Measurements from ENCODE around the gene PRSS36. TPM values are rescaled to one million over a fixed set of nuclear protein-coding genes. Genes with fewer than 3 reads are reported as not detected.
"Not testable (repeated sequence)": the region's sequence is repeated elsewhere in the genome, so short reads cannot be mapped to it uniquely, and the experiment has no call there.

Gene PRSS36
- total RNA-seq, 1 donor from 2014 or later = 2.0 TPM

DNA sequence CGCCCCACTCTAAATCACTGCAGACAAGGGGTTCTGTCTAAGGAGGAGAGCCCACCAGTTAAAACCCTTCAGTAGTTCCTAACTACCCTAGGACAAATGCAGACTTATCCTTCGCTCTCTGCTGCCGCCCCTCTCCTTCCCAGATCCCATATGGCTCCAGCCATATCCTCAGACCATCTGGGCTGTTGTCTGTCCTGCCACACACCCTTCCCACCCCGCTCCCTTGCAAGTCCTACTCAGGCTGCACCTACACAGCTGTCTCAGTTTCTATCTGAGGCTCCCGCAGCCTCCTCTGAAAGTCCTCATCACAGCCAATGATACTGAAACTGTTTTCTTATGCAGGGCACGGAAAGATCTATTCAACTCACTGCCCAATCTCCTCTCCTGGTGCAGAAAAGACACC is 42.4 kb downstream of the PRSS36 start:
- Mint-ChIP-seq H3K4me1 (ENCODE audit: unreplicated experiment) (peaks cover 10% of the 10 kb centered on the region), H3K9me3 (no peaks in the 10 kb centered on the region), H3K36me3 (peaks cover 6% of the 10 kb centered on the region), H3K27me3 (no peaks in the 10 kb centered on the region), H3K4me3 (peak overlapping the region; percentile 84), H3K27ac (peak overlapping the region; percentile 63)
- TF ChIP-seq, protein P1, sequence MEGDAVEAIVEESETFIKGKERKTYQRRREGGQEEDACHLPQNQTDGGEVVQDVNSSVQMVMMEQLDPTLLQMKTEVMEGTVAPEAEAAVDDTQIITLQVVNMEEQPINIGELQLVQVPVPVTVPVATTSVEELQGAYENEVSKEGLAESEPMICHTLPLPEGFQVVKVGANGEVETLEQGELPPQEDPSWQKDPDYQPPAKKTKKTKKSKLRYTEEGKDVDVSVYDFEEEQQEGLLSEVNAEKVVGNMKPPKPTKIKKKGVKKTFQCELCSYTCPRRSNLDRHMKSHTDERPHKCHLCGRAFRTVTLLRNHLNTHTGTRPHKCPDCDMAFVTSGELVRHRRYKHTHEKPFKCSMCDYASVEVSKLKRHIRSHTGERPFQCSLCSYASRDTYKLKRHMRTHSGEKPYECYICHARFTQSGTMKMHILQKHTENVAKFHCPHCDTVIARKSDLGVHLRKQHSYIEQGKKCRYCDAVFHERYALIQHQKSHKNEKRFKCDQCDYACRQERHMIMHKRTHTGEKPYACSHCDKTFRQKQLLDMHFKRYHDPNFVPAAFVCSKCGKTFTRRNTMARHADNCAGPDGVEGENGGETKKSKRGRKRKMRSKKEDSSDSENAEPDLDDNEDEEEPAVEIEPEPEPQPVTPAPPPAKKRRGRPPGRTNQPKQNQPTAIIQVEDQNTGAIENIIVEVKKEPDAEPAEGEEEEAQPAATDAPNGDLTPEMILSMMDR (conservative IDR thresholded peaks at IDR 0.05) = no peak
- no peak for DNase-seq (ENCODE audit: extremely low spot score, unreplicated experiment)

DNA sequence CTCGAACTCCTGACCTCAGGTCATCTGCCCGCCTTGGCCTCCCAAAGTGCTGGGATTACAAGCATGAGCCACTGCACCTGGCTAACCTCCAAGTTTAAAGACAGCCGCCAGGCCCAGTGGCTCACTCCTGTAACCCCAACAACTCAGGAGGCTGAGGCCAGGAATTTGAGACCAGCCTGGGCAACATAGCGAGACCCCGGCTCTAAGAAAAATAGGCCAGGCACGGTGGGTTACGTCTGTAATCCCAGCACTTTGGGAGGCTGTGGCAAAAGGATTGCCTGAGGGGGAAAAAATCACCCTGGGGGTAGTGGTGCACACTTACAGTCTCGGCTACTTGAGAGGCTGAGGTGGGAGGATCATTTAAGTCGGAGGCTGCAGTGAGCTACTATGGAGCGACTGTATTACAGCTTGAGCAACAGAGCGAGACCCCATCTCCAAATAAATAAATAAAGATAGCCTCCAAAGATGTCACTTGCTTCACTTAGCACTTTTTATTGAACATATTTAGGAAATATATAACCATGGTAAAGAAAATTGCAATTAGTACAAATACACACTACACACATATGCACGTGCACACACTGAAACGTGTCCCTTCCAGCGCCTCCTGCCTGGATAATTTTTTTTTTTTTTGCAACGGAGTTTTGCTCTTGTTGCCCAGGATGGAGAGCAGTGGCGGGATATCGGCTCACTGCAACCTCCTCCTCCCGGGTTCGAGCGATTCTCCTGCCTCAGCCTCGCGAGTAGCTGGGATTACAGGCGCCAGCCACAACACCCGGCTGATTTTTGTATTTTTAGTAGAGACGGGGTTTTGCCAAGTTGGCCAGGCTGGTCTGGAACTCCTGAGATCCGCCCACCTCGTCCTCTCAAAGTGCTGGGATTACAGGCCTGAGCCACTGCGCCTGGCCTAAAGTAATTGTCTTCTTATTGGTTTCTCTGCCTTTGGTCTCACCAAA is 43.1 kb downstream of the PRSS36 start:
- Mint-ChIP-seq H3K4me1 (ENCODE audit: unreplicated experiment) (peaks cover 10% of the 10 kb centered on the region), H3K27ac (no peak overlapping the region), H3K27me3 (no peaks in the 10 kb centered on the region), H3K4me3 (peak overlapping the region; percentile 84), H3K9me3 (no peaks in the 10 kb centered on the region), H3K36me3 (peaks cover 4% of the 10 kb centered on the region)
- no peak for DNase-seq (ENCODE audit: extremely low spot score, unreplicated experiment)
- TF ChIP-seq, protein P1 (conservative IDR thresholded peaks at IDR 0.05) = no peak

DNA sequence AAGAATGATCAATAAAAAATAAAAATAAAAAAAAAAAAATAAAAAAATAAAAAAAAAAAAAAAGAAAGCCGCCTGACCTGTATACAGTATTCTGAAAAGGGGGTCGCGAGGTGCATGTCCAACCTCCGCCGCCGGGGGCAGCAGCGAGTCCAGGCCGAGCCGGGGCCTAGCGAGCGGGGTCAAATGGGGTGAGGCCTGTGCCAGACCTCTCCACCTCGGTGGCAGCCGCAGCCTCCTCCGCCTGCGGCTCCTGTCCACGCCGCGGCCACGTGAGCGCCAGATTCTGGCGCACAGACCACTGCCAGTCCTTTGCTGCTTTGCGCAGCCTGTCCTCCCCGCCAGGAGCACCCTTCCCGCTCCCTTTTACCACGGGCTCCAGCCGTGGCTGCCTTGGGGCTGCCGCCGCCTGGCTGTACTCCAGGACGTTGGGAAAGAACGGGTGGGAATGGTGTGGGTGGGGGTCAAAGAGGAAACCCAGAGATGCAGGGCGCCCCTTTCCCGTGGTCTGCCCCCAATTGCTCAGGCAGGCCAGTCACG is 44.1 kb downstream of the PRSS36 start:
- no peaks in the 10 kb centered on the region for H3K27me3 Mint-ChIP-seq
- H3K36me3 Mint-ChIP-seq = peaks cover 4% of the 10 kb centered on the region
- peaks cover 10% of the 10 kb centered on the region for H3K4me1 Mint-ChIP-seq (ENCODE audit: unreplicated experiment)
- TF ChIP-seq, protein P1 (conservative IDR thresholded peaks at IDR 0.05) = peak; percentile 81
- H3K4me3 Mint-ChIP-seq = no peak overlapping the region
- peak overlapping the region; percentile 61 for H3K27ac Mint-ChIP-seq
- no peaks in the 10 kb centered on the region for H3K9me3 Mint-ChIP-seq
- peak; percentile 89 for DNase-seq (ENCODE audit: extremely low spot score, unreplicated experiment)

DNA sequence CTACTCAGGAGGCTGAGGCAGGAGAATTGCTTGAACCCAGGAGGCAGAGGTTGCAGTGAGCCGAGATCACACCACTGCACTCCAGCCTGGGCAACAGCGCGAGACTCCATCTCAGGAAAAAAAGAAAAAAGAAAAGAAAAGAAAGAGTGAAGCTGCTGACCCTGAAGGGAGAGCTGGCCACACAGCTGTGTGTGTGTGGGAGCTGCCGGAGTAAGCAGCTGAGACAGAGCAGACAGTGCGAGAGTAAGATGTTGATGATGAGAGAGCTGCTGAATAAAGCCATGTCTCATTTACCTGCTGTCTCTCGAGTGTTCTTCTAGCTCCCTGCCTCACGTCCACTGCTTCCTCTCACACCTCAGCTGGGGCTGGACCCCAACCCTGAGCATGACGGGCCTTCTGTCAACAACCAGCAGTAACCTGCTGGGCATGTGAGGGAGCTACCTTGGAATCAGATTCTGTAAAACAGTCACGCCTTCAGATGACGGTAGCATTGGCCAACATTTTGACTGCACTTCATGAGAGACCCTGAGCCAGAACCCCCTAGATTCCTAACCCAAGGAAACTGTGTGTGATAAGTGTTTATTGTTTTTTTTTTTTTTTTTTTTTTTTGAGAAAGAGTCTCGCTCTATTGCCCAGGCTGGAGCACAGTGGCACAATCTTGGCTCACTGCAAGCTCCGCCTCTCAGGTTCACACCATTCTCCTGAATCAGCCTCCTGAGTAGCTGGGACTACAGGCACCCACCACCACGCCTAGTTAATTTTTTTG is 48.8 kb downstream of the PRSS36 start:
- H3K4me1 Mint-ChIP-seq (ENCODE audit: unreplicated experiment); H3K36me3 Mint-ChIP-seq; H3K27ac Mint-ChIP-seq; H3K27me3 Mint-ChIP-seq; DNase-seq (ENCODE audit: extremely low spot score, unreplicated experiment); H3K9me3 Mint-ChIP-seq; H3K4me3 Mint-ChIP-seq: not testable (repeated sequence)

DNA sequence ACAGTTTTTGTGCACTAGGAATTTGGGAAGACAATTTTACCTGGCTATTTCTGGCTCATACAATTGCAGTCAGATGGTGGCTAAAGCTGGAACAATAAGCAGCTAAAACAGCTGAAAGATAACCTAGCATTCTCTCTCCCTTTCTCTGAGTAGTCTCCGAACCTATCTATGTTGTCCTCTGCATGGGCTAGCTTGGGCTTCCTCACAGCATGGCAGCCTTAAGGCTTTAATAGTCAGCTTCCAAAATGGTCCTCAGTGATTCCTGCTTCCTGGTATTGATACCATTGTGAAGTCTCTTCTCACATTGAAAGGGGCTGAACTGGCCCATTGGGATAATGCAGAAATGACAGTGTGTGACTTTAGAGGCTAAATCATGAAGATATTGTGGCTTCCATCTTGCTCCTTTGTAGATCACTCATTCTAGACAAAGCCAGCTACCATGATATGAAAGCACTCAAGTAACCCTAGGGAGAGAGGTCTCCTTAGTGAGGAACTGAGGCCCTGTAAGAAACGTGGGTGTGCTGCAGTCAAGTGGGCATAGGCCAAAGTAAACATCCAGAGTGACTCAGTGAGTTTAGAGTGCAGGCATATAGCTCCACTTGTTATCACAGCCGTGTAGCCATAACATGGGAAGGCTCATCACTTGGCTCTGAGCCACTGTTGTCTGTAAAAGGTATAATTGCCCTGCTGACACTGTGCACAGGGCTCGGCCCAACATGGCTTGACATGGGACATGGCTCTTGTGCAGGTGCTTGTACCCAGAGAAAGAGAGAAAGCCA is 49.8 kb downstream of the PRSS36 start:
- H3K9me3 Mint-ChIP-seq = peaks cover 5% of the 10 kb centered on the region
- peaks cover 4% of the 10 kb centered on the region for H3K27me3 Mint-ChIP-seq
- H3K36me3 Mint-ChIP-seq = no peaks in the 10 kb centered on the region
- H3K4me1 Mint-ChIP-seq (ENCODE audit: unreplicated experiment) = peaks cover 4% of the 10 kb centered on the region
- DNase-seq (ENCODE audit: extremely low spot score, unreplicated experiment) = no peak
- no peak overlapping the region for H3K4me3 Mint-ChIP-seq
- TF ChIP-seq, protein P1 (conservative IDR thresholded peaks at IDR 0.05) = no peak
- H3K27ac Mint-ChIP-seq = no peak overlapping the region

Data from type B pancreatic cell (in vitro differentiated cells).